MG63 (cell line): ENCODE results near the gene ADAMTSL1. TPM values are rescaled to one million over a fixed set of nuclear protein-coding genes. Genes with fewer than 3 reads are reported as not detected.

Source experiments
- DNase-seq: peaks from one replicate; pipeline ENCODE4 v3.0.0-alpha.2; 2020
- H3K27me3 ChIP-seq: fragments of 250-450 bp; sonication (Bioruptor Pico); 2 replicates; pipeline ENCODE4 v1.5.1; 2020; ENCODE audit warnings: mild to moderate bottlenecking, moderate library complexity
- H3K36me3 ChIP-seq: fragments of 250-450 bp; sonication (Bioruptor Pico); 2 replicates; pipeline ENCODE4 v1.5.1; 2020; ENCODE audit warnings: mild to moderate bottlenecking, moderate library complexity
- H3K4me3 ChIP-seq: fragments of 250-450 bp; sonication (Bioruptor Pico); 2 replicates; pipeline ENCODE4 v1.5.1; 2020; ENCODE audit warnings: mild to moderate bottlenecking, moderate library complexity
- H3K9me3 ChIP-seq: fragments of 250-450 bp; sonication (Bioruptor Pico); 2 replicates; pipeline ENCODE4 v1.5.1; 2020; ENCODE audit warnings: mild to moderate bottlenecking, moderate library complexity
- total RNA-seq: library from RNA; depleted of rRNA; stranded (reverse); fragments of >200 nt; shearing (Covaris generic); gene quantifications from 2 replicates; pipeline ENCODE4 v1.2.3, GENCODE V29; 2014; ENCODE audit warnings: low replicate concordance

The ADAMTSL1 gene
- total RNA-seq, 1 experiment from 2014 or later: 62.9 TPM

- peak; percentile 84 for DNase-seq
- Histone ChIP-seq H3K4me3 (no peak overlapping the region), H3K9me3 (peaks cover 17% of the 10 kb centered on the region)
These were observed 431.3 kb downstream of the ADAMTSL1 start for GRCh38 chr9:18905028-18905882.

GRCh38 chr9:18905883-18906629 lies 432.1 kb downstream of the ADAMTSL1 start:
- H3K27me3 ChIP-seq: no peaks in the 10 kb centered on the region
- DNase-seq: no peak
- H3K9me3 ChIP-seq: peaks cover 17% of the 10 kb centered on the region
- H3K36me3 ChIP-seq: peaks cover 66% of the 10 kb centered on the region
- H3K4me3 ChIP-seq: no peak overlapping the region

More at GRCh38 chr9:18905028-18905882, 431.3 kb downstream of the ADAMTSL1 start:
- H3K36me3 ChIP-seq: peaks cover 66% of the 10 kb centered on the region
- H3K27me3 ChIP-seq: no peaks in the 10 kb centered on the region

GRCh38 chr9:18906656-18907395 lies 432.9 kb downstream of the ADAMTSL1 start:
- Histone ChIP-seq H3K36me3 (peaks cover 64% of the 10 kb centered on the region), H3K9me3 (peaks cover 15% of the 10 kb centered on the region), H3K27me3 (no peaks in the 10 kb centered on the region), H3K4me3 (no peak overlapping the region)
- peak; percentile 89 for DNase-seq

- H3K27me3 ChIP-seq: no peaks in the 10 kb centered on the region
- H3K36me3 ChIP-seq: peaks cover 56% of the 10 kb centered on the region
- peaks cover 3% of the 10 kb centered on the region; the same call in 1 of the 2 replicates for H3K9me3 ChIP-seq
- H3K4me3 ChIP-seq: no peak overlapping the region
- DNase-seq: no peak
These were observed 434.1 kb downstream of the ADAMTSL1 start for GRCh38 chr9:18907927-18908625.

- no peak for DNase-seq
- H3K27me3 ChIP-seq: no peaks in the 10 kb centered on the region
- peaks cover 49% of the 10 kb centered on the region for H3K36me3 ChIP-seq
- H3K9me3 ChIP-seq: peaks cover 3% of the 10 kb centered on the region; the same call in 1 of the 2 replicates
- H3K4me3 ChIP-seq: no peak overlapping the region
These were observed 435.4 kb downstream of the ADAMTSL1 start for GRCh38 chr9:18909140-18910018.

GRCh38 chr9:18910435-18910834 lies 436.5 kb downstream of the ADAMTSL1 start:
- H3K36me3 ChIP-seq: peaks cover 44% of the 10 kb centered on the region
- no peaks in the 10 kb centered on the region for H3K9me3 ChIP-seq
- peak; percentile 60 for DNase-seq
- H3K4me3 ChIP-seq: no peak overlapping the region
- no peaks in the 10 kb centered on the region for H3K27me3 ChIP-seq

- H3K27me3 ChIP-seq: no peaks in the 10 kb centered on the region
- H3K4me3 ChIP-seq: no peak overlapping the region
- no peaks in the 10 kb centered on the region; the same call in 1 of the 2 replicates for H3K9me3 ChIP-seq
- DNase-seq: no peak
- peaks cover 41% of the 10 kb centered on the region for H3K36me3 ChIP-seq
These were observed 437.0 kb downstream of the ADAMTSL1 start for GRCh38 chr9:18910916-18911315.

GRCh38 chr9:18911714-18912342 lies 437.9 kb downstream of the ADAMTSL1 start:
- peaks cover 31% of the 10 kb centered on the region for H3K36me3 ChIP-seq
- H3K27me3 ChIP-seq: no peaks in the 10 kb centered on the region
- H3K9me3 ChIP-seq: no peaks in the 10 kb centered on the region; the same call in 1 of the 2 replicates
- no peak overlapping the region for H3K4me3 ChIP-seq
- no peak for DNase-seq

- no peak overlapping the region for H3K4me3 ChIP-seq
- peak; percentile 56 for DNase-seq
- no peaks in the 10 kb centered on the region; the same call in 1 of the 2 replicates for H3K9me3 ChIP-seq
- no peaks in the 10 kb centered on the region for H3K36me3 ChIP-seq
- H3K27me3 ChIP-seq: no peaks in the 10 kb centered on the region
These were observed 446.5 kb downstream of the ADAMTSL1 start for GRCh38 chr9:18920141-18921084.

GRCh38 chr9:18921366-18922075 lies 447.6 kb downstream of the ADAMTSL1 start:
- Histone ChIP-seq H3K36me3 (no peaks in the 10 kb centered on the region), H3K27me3 (no peaks in the 10 kb centered on the region)
- no peak for DNase-seq

GRCh38 chr9:18922161-18922885 lies 448.4 kb downstream of the ADAMTSL1 start:
- DNase-seq: peak; percentile 57
- Histone ChIP-seq H3K27me3 (no peaks in the 10 kb centered on the region), H3K36me3 (no peaks in the 10 kb centered on the region), H3K4me3 (no peak overlapping the region), H3K9me3 (no peaks in the 10 kb centered on the region)

More at GRCh38 chr9:18921366-18922075, 447.6 kb downstream of the ADAMTSL1 start:
- H3K9me3 ChIP-seq: no peaks in the 10 kb centered on the region
- no peak overlapping the region for H3K4me3 ChIP-seq

GRCh38 chr9:18923167-18923566 lies 449.2 kb downstream of the ADAMTSL1 start:
- no peaks in the 10 kb centered on the region for H3K27me3 ChIP-seq
- peak; percentile 35 for DNase-seq
- H3K4me3 ChIP-seq: no peak overlapping the region
- no peaks in the 10 kb centered on the region for H3K36me3 ChIP-seq
- no peaks in the 10 kb centered on the region for H3K9me3 ChIP-seq
